ENCODE measurements around the gene GRM8. TPM values are rescaled to one million over a fixed set of nuclear protein-coding genes. Genes with fewer than 3 reads are reported as not detected.

The GRM8 gene
- polyA plus RNA-seq, 1 donor from 2014 or later, result 1.5 TPM

- no peaks in the 10 kb centered on the region for H3K36me3 ChIP-seq (ENCODE audit: insufficient read depth, low read length)
- no peaks in the 10 kb centered on the region for H3F3A ChIP-seq (ENCODE audit: insufficient read depth, low read length, poor library complexity, severe bottlenecking)
- no peaks in the 10 kb centered on the region for H3K9me2 ChIP-seq (ENCODE audit: insufficient read depth, low read length)
- H3K4me3 ChIP-seq (ENCODE audit: low read length), result no peak overlapping the region
- H3K4me2 ChIP-seq (ENCODE audit: low read length), result no peak overlapping the region
- no peak overlapping the region for H3K9ac ChIP-seq (ENCODE audit: low read length)
- no peaks in the 10 kb centered on the region for H4K20me1 ChIP-seq (ENCODE audit: insufficient read depth)
- H3K9me3 ChIP-seq (ENCODE audit: low read length), result no peaks in the 10 kb centered on the region
- no peak for TF ChIP-seq RAD21 (conservative IDR thresholded peaks at IDR 0.05)
- no peak overlapping the region for H3K27ac ChIP-seq (ENCODE audit: low read length)
- no peaks in the 10 kb centered on the region for H3K79me2 ChIP-seq (replicated peaks; ENCODE audit: insufficient read depth, low read length)
- no peak overlapping the region for H2AFZ ChIP-seq (ENCODE audit: low read depth, low read length)
- no peaks in the 10 kb centered on the region for H3K27me3 ChIP-seq (ENCODE audit: insufficient read depth, low read depth, low read length)
These were observed 129.5 kb downstream of the GRM8 start for GRCh38 chr7:127123220-127123619.

GRCh38 chr7:127119517-127119916 is 133.2 kb downstream of the GRM8 start:
- Histone ChIP-seq H3K27me3 (ENCODE audit: insufficient read depth, low read depth, low read length) (no peaks in the 10 kb centered on the region), H3K79me2 (replicated peaks; ENCODE audit: insufficient read depth, low read length) (no peaks in the 10 kb centered on the region), H4K20me1 (ENCODE audit: insufficient read depth) (no peaks in the 10 kb centered on the region), H3K9ac (ENCODE audit: low read length) (no peak overlapping the region), H3K9me2 (ENCODE audit: insufficient read depth, low read length) (no peaks in the 10 kb centered on the region), H3K4me3 (ENCODE audit: low read length) (no peak overlapping the region), H3K27ac (ENCODE audit: low read length) (no peak overlapping the region), H3F3A (ENCODE audit: insufficient read depth, low read length, poor library complexity, severe bottlenecking) (no peaks in the 10 kb centered on the region), H3K9me3 (ENCODE audit: low read length) (no peaks in the 10 kb centered on the region), H3K4me2 (ENCODE audit: low read length) (no peak overlapping the region), H3K36me3 (ENCODE audit: insufficient read depth, low read length) (no peaks in the 10 kb centered on the region), H2AFZ (ENCODE audit: low read depth, low read length) (no peak overlapping the region)
- TF ChIP-seq EP300 (conservative IDR thresholded peaks at IDR 0.05; ENCODE audit: poor library complexity, severe bottlenecking) (no peak), TAF1 (IDR thresholded peaks at IDR 0.05; ENCODE audit: low read depth) (no peak), REST (IDR thresholded peaks at IDR 0.05; ENCODE audit: borderline replicate concordance) (no peak), CTCF (IDR thresholded peaks at IDR 0.05; ENCODE audit: poor library complexity, severe bottlenecking) (no peak), RAD21 (conservative IDR thresholded peaks at IDR 0.05) (no peak), POLR2AphosphoS5 (IDR thresholded peaks at IDR 0.05) (no peak), EZH2 (IDR thresholded peaks at IDR 0.05; ENCODE audit: borderline replicate concordance, insufficient read depth, low read length, poor library complexity, severe bottlenecking) (no peak), SMC3 (conservative IDR thresholded peaks at IDR 0.05; ENCODE audit: poor library complexity) (no peak), MXI1 (conservative IDR thresholded peaks at IDR 0.05; ENCODE audit: poor library complexity, severe bottlenecking) (no peak)

GRCh38 chr7:127114742-127115265 is 137.9 kb downstream of the GRM8 start:
- Histone ChIP-seq H2AFZ (ENCODE audit: low read depth, low read length) (no peak overlapping the region), H3F3A (ENCODE audit: insufficient read depth, low read length, poor library complexity, severe bottlenecking) (no peaks in the 10 kb centered on the region), H3K9me2 (ENCODE audit: insufficient read depth, low read length) (no peaks in the 10 kb centered on the region), H4K20me1 (ENCODE audit: insufficient read depth) (no peaks in the 10 kb centered on the region), H3K4me3 (ENCODE audit: low read length) (no peak overlapping the region), H3K79me2 (replicated peaks; ENCODE audit: insufficient read depth, low read length) (no peaks in the 10 kb centered on the region), H3K9ac (ENCODE audit: low read length) (no peak overlapping the region), H3K36me3 (ENCODE audit: insufficient read depth, low read length) (no peaks in the 10 kb centered on the region), H3K27me3 (ENCODE audit: insufficient read depth, low read depth, low read length) (no peaks in the 10 kb centered on the region), H3K27ac (ENCODE audit: low read length) (no peak overlapping the region), H3K4me2 (ENCODE audit: low read length) (no peak overlapping the region), H3K9me3 (ENCODE audit: low read length) (no peaks in the 10 kb centered on the region)
- no peak for TF ChIP-seq TAF1 (IDR thresholded peaks at IDR 0.05; ENCODE audit: low read depth)
- no peak for TF ChIP-seq POLR2AphosphoS5 (IDR thresholded peaks at IDR 0.05)
- TF ChIP-seq MXI1 (conservative IDR thresholded peaks at IDR 0.05; ENCODE audit: poor library complexity, severe bottlenecking), result no peak
- no peak for TF ChIP-seq RAD21 (conservative IDR thresholded peaks at IDR 0.05)
- TF ChIP-seq EZH2 (IDR thresholded peaks at IDR 0.05; ENCODE audit: borderline replicate concordance, insufficient read depth, low read length, poor library complexity, severe bottlenecking), result no peak
- TF ChIP-seq REST (IDR thresholded peaks at IDR 0.05; ENCODE audit: borderline replicate concordance), result no peak
- no peak for TF ChIP-seq CTCF (IDR thresholded peaks at IDR 0.05; ENCODE audit: poor library complexity, severe bottlenecking)
- TF ChIP-seq SMC3 (conservative IDR thresholded peaks at IDR 0.05; ENCODE audit: poor library complexity), result no peak
- no peak for TF ChIP-seq EP300 (conservative IDR thresholded peaks at IDR 0.05; ENCODE audit: poor library complexity, severe bottlenecking)

Measured in neural cell (in vitro differentiated cells).